ENCODE results near the gene PDP2.

DNA sequence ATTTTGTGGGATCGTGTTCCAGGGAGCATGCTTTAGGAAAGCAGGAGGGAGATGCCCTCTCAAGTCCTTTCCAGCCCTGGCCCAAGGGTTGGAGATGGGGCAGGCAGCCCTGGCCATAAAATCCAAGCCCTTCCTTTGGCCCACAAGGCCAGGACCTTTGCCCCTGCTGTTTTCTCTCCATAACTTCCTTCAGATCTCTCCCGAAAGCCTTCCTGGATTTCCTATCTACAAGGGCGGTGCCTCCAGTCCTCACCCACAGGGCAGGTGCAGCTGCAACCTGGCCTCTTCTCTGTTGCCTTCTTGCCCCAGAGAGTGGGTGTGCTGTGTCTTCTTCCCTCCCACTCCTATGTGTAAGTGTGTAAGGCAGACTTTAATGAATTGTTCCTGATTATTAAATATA, 8.5 kb upstream of the PDP2 start:
- TF ChIP-seq POLR2A (IDR thresholded peaks at IDR 0.05; ENCODE audit: low read length) (no peak), GATA1 (IDR thresholded peaks at IDR 0.05; ENCODE audit: low read depth, low read length) (no peak)
